ENCODE measurements around the gene PLCG1. TPM values are rescaled to one million over a fixed set of nuclear protein-coding genes. Genes with fewer than 3 reads are reported as not detected.

The PLCG1 gene
- total RNA-seq, 6 experiments from 2014 or later: 9.5 to 22.6 (median 16.6) TPM

- H3K4me1 ChIP-seq: peaks cover 0 to 14% (median 0%) of the 10 kb centered on the region in 4 donors
- peak overlapping the region; percentile 2 to 53 (median 40) for H3K27ac ChIP-seq
- DNase-seq (no peak), ATAC-seq (no peak)
- TF ChIP-seq POLR2A (IDR thresholded peaks at IDR 0.05) (no peak), CTCF (IDR thresholded peaks at IDR 0.05) (no peak)
- H3K36me3 ChIP-seq: no peaks in the 10 kb centered on the region
- H3K4me3 ChIP-seq: no peak overlapping the region
- intact Hi-C loops (cut with DNase I): no loop called here
- H3K9me3 ChIP-seq: no peaks in the 10 kb centered on the region
- WGBS (ENCODE audit: insufficient coverage, low coverage, low lambda C conversion rate, missing lambda C conversion rate): 73% methylated on average over 8 of the region's 10 CpGs
- H3K27me3 ChIP-seq: no peaks in the 10 kb centered on the region
These were observed 3.1 kb downstream of the PLCG1 start for GRCh38 chr20:41140226-41141133.

GRCh38 chr20:41141153-41141815 lies 3.9 kb downstream of the PLCG1 start:
- TF ChIP-seq CTCF (IDR thresholded peaks at IDR 0.05) (no peak), POLR2A (IDR thresholded peaks at IDR 0.05) (no peak)
- DNase-seq (no peak), ATAC-seq (peak in 3 of 4 donors; percentile 1 to 7 (median 2))
- Histone ChIP-seq H3K9me3 (no peaks in the 10 kb centered on the region), H3K27ac (peak overlapping the region; percentile 2 to 53 (median 40)), H3K4me3 (no peak overlapping the region), H3K36me3 (no peaks in the 10 kb centered on the region), H3K27me3 (no peaks in the 10 kb centered on the region), H3K4me1 (peaks cover 0 to 10% (median 0%) of the 10 kb centered on the region in 4 donors)
- intact Hi-C loops (cut with DNase I): no loop called here
- WGBS (ENCODE audit: insufficient coverage, low coverage, low lambda C conversion rate, missing lambda C conversion rate): 71% methylated on average over 5 of the region's 8 CpGs

GRCh38 chr20:41142245-41142644 lies 4.9 kb downstream of the PLCG1 start:
- TF ChIP-seq POLR2A (IDR thresholded peaks at IDR 0.05): no peak
- TF ChIP-seq CTCF (IDR thresholded peaks at IDR 0.05): no peak
- Histone ChIP-seq H3K4me1 (peaks cover 0 to 7% (median 0%) of the 10 kb centered on the region in 4 donors), H3K36me3 (no peaks in the 10 kb centered on the region), H3K27me3 (no peaks in the 10 kb centered on the region), H3K9me3 (no peaks in the 10 kb centered on the region), H3K4me3 (no peak overlapping the region), H3K27ac (no peak overlapping the region)
- no peak for ATAC-seq
- WGBS (ENCODE audit: insufficient coverage, low coverage, low lambda C conversion rate, missing lambda C conversion rate): 75% methylated on average over 1 of the region's 4 CpGs
- DNase-seq: no peak
- intact Hi-C loops (cut with DNase I): no loop called here

- H3K4me3 ChIP-seq: no peak overlapping the region
- DNase-seq (no peak), ATAC-seq (peak in 1 of 4 donors; percentile 9)
- no peaks in the 10 kb centered on the region for H3K36me3 ChIP-seq
- no peaks in the 10 kb centered on the region for H3K27me3 ChIP-seq
- WGBS (ENCODE audit: insufficient coverage, low coverage, low lambda C conversion rate, missing lambda C conversion rate): 66% methylated on average over 5 of the region's 5 CpGs
- TF ChIP-seq POLR2A (IDR thresholded peaks at IDR 0.05) (no peak), CTCF (IDR thresholded peaks at IDR 0.05) (no peak)
- intact Hi-C loops (cut with DNase I): no loop called here
- no peak overlapping the region for H3K27ac ChIP-seq
- H3K9me3 ChIP-seq: no peaks in the 10 kb centered on the region
- H3K4me1 ChIP-seq: peaks cover 0 to 2% (median 0%) of the 10 kb centered on the region in 4 donors
These were observed 5.6 kb downstream of the PLCG1 start for GRCh38 chr20:41142919-41143318.
